ENCODE measurements around the gene SIGLEC10.
"Not testable (repeated sequence)": the region's sequence is repeated elsewhere in the genome, so short reads cannot be mapped to it uniquely, and the experiment has no call there.

The SIGLEC10 gene, protein sequence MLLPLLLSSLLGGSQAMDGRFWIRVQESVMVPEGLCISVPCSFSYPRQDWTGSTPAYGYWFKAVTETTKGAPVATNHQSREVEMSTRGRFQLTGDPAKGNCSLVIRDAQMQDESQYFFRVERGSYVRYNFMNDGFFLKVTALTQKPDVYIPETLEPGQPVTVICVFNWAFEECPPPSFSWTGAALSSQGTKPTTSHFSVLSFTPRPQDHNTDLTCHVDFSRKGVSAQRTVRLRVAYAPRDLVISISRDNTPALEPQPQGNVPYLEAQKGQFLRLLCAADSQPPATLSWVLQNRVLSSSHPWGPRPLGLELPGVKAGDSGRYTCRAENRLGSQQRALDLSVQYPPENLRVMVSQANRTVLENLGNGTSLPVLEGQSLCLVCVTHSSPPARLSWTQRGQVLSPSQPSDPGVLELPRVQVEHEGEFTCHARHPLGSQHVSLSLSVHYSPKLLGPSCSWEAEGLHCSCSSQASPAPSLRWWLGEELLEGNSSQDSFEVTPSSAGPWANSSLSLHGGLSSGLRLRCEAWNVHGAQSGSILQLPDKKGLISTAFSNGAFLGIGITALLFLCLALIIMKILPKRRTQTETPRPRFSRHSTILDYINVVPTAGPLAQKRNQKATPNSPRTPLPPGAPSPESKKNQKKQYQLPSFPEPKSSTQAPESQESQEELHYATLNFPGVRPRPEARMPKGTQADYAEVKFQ

DNA sequence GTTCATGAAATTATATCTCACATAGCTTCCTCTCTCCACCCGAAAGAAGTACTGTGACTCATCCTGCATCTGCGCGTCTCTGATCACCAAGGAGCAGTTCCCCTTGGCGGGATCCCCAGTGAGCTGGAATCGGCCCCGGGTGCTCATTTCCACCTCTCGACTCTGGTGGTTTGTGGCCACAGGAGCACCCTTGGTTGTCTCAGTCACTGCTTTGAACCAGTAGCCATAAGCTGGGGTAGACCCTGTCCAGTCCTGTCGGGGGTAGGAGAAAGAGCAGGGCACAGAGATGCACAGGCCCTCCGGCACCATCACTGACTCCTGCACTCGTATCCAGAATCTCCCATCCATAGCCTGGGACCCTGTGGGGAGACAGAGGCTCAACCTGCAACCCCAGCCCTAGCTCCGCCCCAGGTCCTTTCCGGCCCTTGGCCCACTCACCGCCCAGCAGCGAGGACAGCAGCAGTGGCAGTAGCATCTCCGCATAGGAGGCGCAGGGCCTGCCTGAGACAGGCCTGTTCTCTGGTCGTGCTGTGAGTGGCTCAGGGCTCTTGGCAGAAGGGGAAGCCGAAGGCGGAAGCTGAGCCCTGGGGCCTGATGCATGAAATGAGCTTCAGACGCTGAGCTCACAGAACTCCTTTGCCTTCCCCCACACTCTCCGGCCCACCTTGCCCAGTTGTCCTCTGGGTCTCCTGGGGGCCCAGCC is at the start of gene SIGLEC10:
TSS of gene SIGLEC10 (minus strand) at position 536 of the 703 bp plus-strand sequence. CDS start at position 475, 61 bp downstream.
- peak; percentile 75 for DNase-seq

DNA sequence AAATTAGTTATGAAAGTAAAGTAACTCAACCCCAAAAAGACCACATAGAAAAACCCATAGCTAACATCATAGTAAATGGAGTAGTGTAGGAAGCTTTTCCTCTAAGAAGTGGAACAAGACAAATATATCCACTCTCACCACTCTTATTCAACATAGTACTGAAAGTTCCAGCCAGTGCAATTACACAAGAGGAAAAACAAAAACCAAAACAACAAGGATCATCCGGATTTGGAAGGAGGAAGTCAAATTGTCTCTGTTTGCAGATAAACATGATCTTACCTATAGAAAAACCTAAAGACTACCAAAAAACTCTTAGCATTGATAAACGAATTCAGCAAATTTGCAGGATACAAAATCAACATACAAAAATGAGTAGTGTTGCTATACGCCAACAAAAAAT is 49.3 kb upstream of the SIGLEC10 start:
- DNase-seq: no peak

DNA sequence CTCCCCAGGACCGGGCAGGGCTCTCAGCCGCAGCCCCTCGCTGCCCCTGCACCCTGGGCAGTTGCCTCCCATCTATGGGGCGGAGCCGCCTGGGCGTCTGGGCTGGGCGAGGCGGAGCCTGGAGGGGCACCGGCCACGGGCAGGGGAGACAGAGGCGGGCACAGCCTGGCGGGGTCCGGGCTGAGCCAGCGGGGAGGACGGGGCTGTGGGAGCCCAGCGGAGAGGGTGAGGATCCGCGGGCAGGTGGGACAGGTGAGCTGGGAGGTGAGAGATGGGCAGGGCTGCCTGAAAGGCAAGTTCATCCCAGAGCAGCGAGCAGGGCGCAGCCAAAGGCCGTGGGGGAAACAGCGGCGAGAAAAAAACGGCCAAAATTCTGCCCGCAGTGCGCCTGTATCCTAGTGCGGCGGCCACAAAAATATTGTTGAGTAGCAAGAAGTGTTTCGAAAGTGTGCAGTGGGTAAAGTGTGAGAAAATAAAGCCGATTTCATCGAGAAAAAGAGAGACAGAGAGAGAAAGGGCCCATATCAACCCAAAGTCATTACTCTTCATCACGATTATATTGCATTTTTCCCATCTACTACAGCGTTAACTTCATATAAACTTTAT is 46.6 kb upstream of the SIGLEC10 start:
- DNase-seq: not testable (repeated sequence)

DNA sequence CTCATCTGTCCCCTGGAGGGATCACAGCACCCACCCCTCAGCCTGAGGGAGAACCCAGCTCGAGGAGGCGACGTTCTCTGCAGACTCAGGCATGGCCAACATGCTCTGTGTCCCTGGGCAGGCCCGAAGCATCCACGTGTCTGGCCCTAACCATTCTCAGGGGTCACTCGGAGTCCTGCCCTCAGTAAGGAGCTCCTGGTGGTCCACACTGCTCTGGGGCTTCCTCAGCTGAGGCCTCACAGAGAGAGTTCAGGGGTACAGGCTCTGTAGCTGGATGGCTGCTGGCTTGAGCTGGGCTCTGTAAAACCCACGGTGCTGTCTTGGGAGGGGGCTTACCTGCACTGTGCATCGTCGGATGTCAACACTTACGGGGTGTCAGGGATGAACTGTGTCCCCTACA is 45.2 kb upstream of the SIGLEC10 start:
- no peak for DNase-seq

DNA sequence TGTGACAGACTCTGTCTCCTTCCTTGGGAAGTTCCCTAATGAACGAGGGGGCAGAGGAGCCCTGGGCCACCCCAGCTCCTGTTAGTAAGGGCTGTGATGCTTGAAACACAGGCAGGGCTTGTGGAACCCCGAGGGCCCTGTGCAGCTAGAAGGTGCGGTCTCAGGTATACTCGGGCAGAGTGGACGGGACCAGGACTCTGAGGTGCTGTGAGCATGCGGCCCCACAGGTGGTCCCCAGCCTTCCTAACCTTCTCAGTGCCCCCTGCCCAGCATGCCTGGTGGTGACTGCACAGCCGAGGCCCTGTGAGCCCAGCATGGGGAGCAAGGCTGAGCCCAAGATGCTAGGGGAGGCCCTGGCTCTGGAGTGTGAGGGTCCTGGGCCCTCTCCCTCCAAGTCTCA is 44.8 kb upstream of the SIGLEC10 start:
- DNase-seq: no peak

DNA sequence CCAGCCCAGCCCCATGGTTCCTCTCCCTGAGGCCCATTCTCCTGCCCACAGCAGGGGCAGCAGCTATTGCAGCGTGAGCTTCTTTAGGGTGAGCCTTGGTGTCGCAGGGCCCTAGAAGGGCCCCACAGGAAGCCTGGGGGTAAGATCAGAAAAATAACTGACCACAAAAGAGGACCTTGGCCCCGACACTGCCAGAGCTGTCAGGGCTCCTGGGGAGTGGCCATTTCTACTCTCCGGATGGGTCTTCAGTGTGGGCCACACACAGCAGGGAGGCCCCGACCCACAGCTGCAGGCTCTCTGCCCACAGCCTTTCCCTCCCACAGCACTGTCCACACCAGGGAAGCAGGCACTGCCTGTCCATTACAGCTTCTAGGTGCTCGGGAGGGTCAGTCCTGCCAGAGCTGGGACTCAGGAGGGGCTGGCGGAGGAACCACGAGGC is 44.3 kb upstream of the SIGLEC10 start:
- DNase-seq: no peak

DNA sequence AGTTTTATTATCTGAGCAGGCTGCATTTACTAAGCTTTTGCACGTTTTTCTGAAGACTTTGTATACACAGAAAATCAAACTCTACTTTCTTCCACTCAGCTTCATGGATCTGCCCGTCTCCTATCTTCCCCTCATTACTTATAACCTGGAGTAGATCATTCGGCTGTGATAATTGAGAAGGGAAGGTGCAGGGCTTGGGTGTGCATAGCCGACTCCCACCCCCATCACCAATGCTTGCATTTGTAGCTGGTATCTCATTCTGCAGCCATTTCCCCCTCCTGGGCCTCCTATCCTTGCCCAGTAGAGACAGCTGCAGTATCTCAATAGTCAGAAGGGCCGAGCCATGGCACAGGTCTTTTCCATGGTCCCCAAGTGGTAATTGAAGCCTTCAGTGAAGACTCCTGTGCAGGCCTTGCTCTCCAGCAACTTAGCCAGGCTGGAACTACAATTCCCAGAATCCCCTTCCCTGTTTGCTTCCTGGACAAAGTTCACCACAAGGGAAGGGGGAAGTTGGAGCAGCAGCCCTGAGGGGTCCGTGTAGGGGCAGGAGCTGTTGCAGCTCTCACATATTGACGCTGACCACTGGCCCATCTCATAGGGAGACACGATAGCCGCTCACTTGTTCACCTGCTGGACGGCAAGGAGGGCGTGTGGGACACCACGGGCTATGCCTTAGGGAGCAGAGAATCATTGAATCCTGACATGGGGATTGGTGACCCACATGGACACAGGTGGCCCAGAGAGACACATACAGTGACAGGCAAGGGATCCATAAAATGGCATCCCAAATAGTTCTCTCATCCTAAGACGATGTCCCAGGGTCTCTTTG is 42.9 kb upstream of the SIGLEC10 start:
- DNase-seq: no peak

DNA sequence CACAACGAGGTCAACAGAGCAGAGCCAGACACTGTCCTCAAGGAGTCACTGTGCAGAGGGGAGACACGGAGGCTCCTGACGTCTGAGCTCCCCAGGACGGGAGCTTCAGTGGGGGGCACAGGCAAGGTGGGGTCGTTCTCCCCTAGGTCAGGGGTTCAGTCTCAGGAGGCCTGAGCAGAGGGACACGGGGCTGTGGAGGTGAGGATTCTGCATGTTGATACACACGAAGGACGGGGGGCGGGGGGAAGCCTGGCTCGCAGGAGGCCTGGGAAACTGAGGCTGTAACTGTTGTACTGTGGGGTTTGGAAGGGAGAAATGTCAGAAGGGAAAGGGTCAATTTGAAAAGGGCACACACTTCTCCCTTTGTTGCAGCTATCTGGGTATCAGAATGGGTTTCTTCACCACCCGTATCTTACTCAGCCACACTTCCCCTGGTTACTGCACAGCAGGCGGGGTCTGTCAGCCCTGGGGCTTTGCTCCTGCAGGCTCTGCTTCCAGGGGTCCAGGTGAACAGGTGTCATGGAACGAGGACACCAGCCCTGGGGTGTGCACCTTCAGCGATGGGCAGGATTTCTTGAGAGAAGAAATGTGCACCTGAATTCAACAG is 41.6 kb upstream of the SIGLEC10 start:
- no peak for DNase-seq

DNA sequence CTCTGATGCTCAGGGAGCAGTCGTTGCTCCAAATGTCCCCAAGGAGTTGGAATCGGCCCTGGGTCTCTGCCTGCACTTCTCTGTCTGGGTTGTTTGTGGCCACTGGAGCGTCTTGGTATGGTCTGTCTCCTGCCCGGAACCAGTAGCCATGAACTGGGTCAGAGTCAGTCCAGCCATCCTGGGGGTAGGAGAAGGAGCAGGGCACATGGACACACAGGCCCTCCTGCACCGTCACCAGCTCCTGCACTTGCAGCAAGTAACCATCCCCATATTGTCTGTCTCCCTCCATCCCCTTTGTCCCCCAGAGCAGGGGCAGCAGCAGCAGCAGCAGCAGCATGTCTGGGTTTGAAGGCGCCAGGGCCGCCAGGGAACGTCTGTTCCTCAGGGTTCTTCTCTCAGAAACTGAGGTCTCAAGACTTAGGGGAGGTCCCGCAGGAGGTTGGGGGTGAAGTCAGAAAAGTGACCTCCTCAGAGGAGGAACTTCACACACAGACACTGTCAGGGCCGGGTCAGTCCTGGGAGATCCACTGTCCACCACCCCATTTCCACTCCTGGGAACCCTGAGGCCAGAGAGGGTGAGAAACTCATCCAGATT is 40.7 kb upstream of the SIGLEC10 start, which contains the start of gene SIGLEC8:
TSS of gene SIGLEC8 (minus strand) at position 404 of the 595 bp plus-strand sequence. CDS start at position 337, 67 bp downstream.
- DNase-seq: no peak

DNA sequence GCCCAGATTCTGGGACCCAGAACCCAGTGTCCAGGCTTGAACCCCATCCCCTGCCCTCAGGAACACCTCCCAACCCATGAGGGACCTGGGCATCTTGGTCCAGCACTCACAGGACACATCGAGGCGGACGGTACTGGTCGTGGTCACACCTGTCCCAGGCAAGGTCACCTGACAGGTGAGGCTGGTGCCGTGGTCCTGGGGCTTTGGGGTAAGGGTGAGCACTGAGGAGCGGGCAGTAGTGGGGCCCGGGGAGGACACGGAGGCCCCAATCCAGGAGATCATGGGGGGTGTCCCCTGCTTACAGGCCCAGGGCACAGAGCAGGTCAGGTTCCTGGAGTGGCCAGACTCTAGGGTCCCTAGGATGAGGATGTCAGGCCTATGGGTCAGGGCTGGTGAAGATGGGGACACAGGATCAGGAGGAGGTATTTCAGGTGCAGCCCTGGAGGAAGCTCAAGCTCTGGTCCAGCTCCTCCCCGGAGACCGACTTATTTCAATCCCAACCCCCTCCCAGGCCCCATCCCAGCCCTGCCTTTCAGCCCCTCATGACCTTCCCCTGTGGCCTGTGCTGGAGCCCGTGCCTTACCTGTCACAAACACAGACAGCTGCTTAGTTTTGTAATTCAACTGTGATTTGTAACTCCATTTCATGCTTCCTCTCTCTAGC is 40.0 kb upstream of the SIGLEC10 start:
- no peak for DNase-seq

DNA sequence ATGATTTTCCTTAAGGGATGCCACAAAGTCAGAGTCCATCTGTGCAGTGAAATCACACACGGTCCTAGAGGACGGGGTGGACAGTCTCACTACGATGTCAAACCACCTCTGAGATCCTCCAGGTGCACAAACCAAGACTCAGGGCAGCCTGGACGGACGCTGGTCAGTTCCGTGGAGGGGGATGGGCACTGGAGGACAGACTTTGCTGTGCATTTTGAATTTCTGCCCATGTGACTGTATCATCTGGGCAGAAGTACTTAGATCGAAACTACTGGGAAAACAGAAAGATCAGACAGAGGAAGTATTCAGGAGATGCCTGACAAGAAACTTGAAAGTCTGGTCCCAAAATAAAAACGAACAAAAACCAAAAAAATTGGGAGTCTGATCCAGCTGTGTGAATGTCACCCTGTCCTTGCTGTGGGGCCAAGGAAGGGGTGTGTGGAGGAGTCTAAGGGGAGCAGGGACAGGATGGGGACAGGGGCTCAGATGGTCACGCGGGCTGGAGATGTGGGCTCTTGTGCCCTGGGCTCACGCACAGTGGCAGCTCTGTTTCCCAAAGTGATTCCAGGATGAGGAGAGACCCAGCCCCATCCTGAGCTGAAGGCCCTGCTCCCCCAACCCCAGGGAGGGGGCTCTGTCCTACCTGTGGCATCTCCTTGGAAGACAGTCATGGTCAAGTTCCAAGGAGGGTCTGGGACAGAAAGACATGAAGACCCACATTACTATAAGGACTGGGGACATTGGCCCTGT is 39.3 kb upstream of the SIGLEC10 start:
- DNase-seq: no peak

DNA sequence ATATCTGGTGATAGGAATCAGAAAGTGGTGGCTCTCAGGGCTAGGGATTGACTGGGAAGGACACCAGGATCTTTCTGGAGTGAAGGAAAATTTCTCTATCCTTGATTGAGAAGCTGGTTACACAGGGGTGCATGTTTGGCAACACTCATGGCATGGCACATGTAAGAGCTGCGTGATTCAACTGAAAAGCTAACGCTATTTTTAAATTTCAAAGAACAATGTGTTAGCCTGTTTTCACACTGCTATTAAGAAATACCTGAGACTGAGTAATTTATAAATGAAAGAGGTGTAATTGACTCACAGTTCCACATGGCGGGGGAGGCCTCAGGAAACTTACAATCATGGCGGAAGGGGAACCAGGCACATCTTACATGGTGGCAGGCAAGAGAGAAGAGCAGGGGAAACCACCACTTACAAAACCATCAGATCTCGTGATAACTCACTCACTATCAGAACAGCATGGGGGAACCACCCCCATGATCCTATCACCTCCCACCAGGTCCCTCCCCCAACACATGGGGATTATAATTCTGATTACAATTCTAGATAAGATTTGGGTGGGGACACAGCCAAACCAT is 33.4 kb upstream of the SIGLEC10 start:
- DNase-seq: peak; percentile 78

DNA sequence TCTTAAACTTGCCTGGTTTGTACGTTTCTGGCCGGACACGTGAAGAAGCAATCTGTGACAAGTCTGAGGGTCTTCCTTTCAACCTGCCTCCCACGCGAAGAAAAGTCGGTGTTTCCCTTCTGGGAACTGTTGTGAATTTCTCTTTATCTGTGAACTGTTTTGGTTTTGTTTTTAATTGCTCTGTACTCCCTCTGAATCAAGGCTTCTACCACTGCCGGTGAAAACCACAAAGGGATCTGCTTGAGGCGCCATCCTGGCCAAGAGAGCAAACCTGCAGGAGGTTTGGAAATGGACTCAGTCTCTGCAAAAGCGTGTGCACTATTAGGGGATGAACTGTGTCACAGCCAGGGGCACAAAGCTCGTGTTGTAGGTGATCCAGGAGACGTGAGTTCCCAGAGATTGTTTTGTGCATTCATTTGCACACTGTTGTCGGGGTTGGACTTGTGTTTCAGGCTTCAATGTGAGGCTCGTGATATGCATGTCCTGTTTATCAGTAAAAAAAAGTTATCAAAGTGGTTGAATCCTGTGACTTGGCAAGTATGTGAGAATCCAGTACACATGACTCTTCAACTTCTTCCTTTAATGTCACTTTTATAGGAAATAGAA is 31.1 kb upstream of the SIGLEC10 start:
- peak; percentile 75 for DNase-seq

DNA sequence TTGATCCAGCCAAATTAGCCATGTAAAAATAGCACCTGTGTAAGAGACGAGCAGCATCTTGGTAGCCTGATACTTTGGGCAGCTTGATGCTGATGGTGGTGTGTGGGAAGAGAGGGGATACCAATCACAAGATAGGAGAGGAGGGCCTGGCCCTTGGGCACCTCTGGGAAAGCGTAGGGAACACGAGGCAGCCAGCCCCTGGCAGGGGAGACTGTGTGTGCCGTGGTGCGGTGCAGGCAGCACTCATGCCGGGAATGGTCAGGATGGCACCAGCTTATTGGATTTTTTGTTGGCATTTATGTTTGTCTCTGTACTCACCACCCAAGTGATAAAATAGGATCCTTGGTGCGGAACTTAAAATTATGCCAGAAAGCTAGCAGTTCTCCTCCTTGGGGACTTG is 30.6 kb upstream of the SIGLEC10 start:
- no peak for DNase-seq

DNA sequence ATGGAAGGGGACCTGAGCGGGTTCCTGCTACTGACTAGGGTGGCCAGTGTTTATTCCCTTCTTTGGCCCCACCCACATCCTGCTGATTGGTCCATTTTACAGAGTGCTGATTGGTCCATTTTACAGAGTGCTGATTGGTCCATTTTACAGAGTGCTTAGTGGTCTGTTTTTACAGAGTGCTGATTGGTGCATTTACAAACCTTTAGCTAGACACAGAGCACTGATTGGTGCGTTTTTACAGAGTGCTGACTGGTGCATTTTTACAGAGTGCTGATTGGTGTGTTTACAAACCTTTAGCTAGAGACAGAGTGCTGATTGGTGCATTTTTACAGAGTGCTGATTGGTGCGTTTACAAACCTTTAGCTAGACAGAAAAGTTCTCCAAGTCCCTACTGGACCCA is 30.1 kb upstream of the SIGLEC10 start:
- DNase-seq: not testable (repeated sequence)

DNA sequence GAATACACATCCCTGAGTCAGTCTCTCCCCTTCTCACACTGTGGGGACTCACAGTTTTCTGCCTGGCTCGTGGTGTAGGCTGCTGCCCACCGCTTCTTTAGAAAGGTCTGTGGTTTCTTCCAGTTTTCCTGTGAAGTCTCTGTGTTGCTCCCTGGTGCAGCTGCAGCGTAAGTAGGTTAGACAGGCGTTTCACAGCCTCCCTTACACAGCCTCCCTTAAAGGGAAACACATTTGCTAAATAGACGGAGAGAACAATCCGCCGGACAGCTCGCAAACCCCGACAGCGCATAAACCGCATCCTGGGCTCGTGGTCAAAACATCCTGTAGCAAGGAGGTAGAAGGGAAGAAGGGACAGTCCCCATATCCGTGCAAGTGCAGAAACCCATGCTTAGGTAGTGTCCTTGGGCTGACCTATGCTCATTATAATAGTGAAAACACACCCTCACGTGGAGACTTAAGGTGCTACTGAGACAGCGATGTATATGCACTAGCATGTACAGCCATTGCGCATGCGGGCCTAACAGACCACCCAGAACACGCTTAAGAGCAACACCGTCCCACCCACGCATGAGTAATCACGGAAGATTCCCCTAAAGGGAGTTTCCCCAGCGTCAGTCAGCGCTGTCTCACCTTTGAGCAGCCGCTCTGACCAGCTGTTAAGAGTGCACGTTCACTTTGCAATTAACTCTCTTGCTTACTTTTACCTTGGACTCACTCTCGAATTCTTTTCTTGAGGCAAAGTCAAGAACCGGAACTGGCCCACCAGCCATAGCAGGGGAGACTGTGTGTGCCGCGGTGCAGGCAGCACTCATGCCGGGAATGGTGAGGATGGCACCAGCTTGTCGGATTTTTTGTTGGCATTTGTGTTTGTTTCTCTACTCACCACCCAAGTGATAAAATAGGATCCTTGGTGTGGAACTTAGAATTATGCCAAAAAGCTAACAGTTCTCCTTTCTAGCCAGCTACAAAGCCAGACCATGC is 24.3 kb upstream of the SIGLEC10 start:
- DNase-seq: peak; percentile 93

DNA sequence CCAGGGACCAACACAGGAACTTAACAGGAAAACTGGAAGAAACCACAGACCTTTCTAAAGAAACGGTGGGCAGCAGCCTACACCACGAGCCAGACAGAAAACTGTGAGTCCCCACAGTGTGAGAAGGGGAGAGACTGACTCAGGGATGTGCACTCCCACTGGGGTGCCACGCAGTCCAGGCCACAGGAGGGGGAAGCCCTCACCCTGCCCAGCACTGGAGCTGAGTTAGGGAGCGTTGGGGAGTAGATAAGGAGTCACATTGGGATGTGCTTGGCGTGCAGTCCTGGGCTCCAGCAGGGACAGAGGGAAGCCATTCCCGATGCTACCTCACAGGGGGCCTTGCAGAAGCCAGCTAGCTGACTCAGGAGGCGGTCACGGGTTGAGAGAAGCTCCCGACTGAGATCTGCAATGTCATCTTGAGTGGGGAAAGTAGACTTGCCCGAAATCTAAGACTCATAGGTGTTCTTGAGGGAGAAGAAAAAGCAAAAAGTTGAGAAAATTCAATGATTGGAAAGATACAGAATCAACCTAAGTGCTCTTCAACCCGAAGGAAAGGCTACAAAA is 23.5 kb upstream of the SIGLEC10 start:
- DNase-seq: peak; percentile 83
